SK-N-SH (cell line): ENCODE measurements around the gene DNAJC17. TPM values are rescaled to one million over a fixed set of nuclear protein-coding genes. Genes with fewer than 3 reads are reported as not detected.

Experiments used
- CTCF ChIA-PET: fragments of 300-600, 350-600 bp; formaldehyde crosslinking; extraction: SDS; loops from one replicate; lab custom pipeline; 2021; lab: Yijun Ruan, JAX
- POLR2A ChIA-PET: fragments of 350-600 bp; sonication (Branson Sonifier 250); formaldehyde crosslinking; extraction: SDS; loops from one replicate; lab custom pipeline; 2020; ENCODE audit warnings: antibody characterized with exemption, inconsistent platforms; lab: Yijun Ruan, JAX
- DNase-seq: peaks from one replicate; pipeline ENCODE4 v3.0.0; 2012
- H2AFZ ChIP-seq: fragments of 200-600 bp; sonication (generic); 2 replicates; pipeline ENCODE4 v1.8.1; 2016; ENCODE audit warnings: antibody characterized with exemption, mild to moderate bottlenecking, low read depth
- H3F3A ChIP-seq: fragments of 200-600 bp; sonication (generic); replicated peaks from 2 replicates; pipeline ENCODE3; 2016; ENCODE audit warnings: antibody characterized with exemption, mild to moderate bottlenecking; ENCODE audit not compliant: insufficient read depth
- H3K27ac ChIP-seq, 2 experiments: fragments of 200-500 bp in 1 of 2; fragments of 200-600 bp in 1 of 2; sonication (Bioruptor generic) in 1 of 2; sonication (generic), shearing (Covaris generic) in 1 of 2; 2 replicates each; pipeline versions ENCODE4 v1.5.1 to v1.6.1; 2014 to 2016; ENCODE audit warnings: low read depth in 2 of 2, inconsistent platforms in 1 of 2, low read length in 1 of 2, mild to moderate bottlenecking in 1 of 2, mixed read lengths in 1 of 2
- H3K27me3 ChIP-seq: fragments of 200-600 bp; sonication (generic), shearing (Covaris generic); 2 replicates; pipeline ENCODE4 v1.6.1; 2016; ENCODE audit warnings: mixed run types; ENCODE audit not compliant: insufficient read depth
- H3K36me3 ChIP-seq, 2 experiments: fragments of 200-500 bp in 1 of 2; fragments of 200-600 bp in 1 of 2; sonication (Bioruptor generic) in 1 of 2; sonication (generic) in 1 of 2; replicated peaks in 1 of 2; 2 replicates each; pipeline versions ENCODE3 to v1.5.1; 2014 to 2016; ENCODE audit warnings: low read length in 1 of 2, mild to moderate bottlenecking in 1 of 2; ENCODE audit not compliant: insufficient read depth in 2 of 2, control insufficient read depth in 1 of 2
- H3K4me1 ChIP-seq, 2 experiments: fragments of 200-500 bp in 1 of 2; fragments of 200-600 bp in 1 of 2; sonication (Bioruptor generic) in 1 of 2; sonication (generic), shearing (Covaris generic) in 1 of 2; 2 replicates each; pipeline versions ENCODE4 v1.5.1 to v1.6.1; 2014 to 2016; ENCODE audit warnings: low read depth in 1 of 2, low read length in 1 of 2, mixed run types in 1 of 2; ENCODE audit not compliant: insufficient read depth in 2 of 2, control insufficient read depth in 1 of 2
- H3K4me2 ChIP-seq: fragments of 200-600 bp; sonication (generic), shearing (Covaris generic); 2 replicates; pipeline ENCODE4 v1.6.1; 2017; ENCODE audit warnings: mixed run types
- H3K4me3 ChIP-seq, 2 experiments: fragments of 200-500 bp in 1 of 2; fragments of 200-600 bp in 1 of 2; sonication (Bioruptor generic) in 1 of 2; sonication (generic), shearing (Covaris generic) in 1 of 2; 2 replicates each; pipeline versions ENCODE4 v1.5.1 to v1.8.1; 2014 to 2016; ENCODE audit warnings: low read depth in 2 of 2, inconsistent platforms in 1 of 2, low read length in 1 of 2, mild to moderate bottlenecking in 1 of 2, mixed read lengths in 1 of 2, moderate library complexity in 1 of 2
- H3K79me2 ChIP-seq: fragments of 200-600 bp; sonication (generic); 2 replicates; pipeline ENCODE4 v1.8.1; 2017; ENCODE audit warnings: mild to moderate bottlenecking; ENCODE audit not compliant: insufficient read depth
- H3K9ac ChIP-seq: fragments of 200-600 bp; sonication (generic); 2 replicates; pipeline ENCODE4 v1.6.1; 2017; ENCODE audit warnings: mixed run types
- H3K9me2 ChIP-seq: fragments of 200-600 bp; sonication (generic); 2 replicates; pipeline ENCODE4 v1.6.1; 2017; ENCODE audit warnings: mixed run types
- H3K9me3 ChIP-seq: fragments of 200-600 bp; sonication (generic); 2 replicates; pipeline ENCODE4 v1.6.1; 2017; ENCODE audit warnings: mixed run types, mild to moderate bottlenecking, moderate library complexity
- H4K20me1 ChIP-seq: fragments of 200-600 bp; sonication (generic); 2 replicates; pipeline ENCODE4 v1.6.1; 2017; ENCODE audit warnings: mild to moderate bottlenecking, mixed run types; ENCODE audit not compliant: insufficient read depth
- CHD2 ChIP-seq: fragments of 150-350 bp; IDR thresholded peaks from 2 replicates; pipeline ENCODE4 v1.6.1; 2018; ENCODE audit warnings: low read length; ENCODE audit not compliant: partially characterized antibody
- ELF1 ChIP-seq: IDR thresholded peaks from 2 replicates; pipeline ENCODE4 v1.4.0; 2012
- EP300 ChIP-seq, 2 experiments: IDR thresholded peaks; 2 replicates each; pipeline versions ENCODE4 v1.4.0 to v1.6.1; 2012; ENCODE audit warnings: borderline replicate concordance in 1 of 2, low read depth in 1 of 2, low read length in 1 of 2
- FOSL2 ChIP-seq: IDR thresholded peaks from 2 replicates; pipeline ENCODE4 v1.4.0; 2012; ENCODE audit warnings: low read depth, mild to moderate bottlenecking, moderate library complexity, borderline replicate concordance
- FOXJ3 ChIP-seq: sonication (generic); formaldehyde crosslinking; IDR thresholded peaks from 2 replicates; pipeline ENCODE4 v1.5.1; 2020; ENCODE audit warnings: mild to moderate bottlenecking, missing genetic modification reagents
- GABPA ChIP-seq: IDR thresholded peaks from 2 replicates; pipeline ENCODE4 v1.4.0; 2012; ENCODE audit warnings: low read depth, mild to moderate bottlenecking
- GATA2 ChIP-seq: sonication (generic); formaldehyde crosslinking; IDR thresholded peaks from 2 replicates; pipeline ENCODE4 v1.5.0; 2020; ENCODE audit warnings: mild to moderate bottlenecking, missing genetic modification reagents
- MEF2A ChIP-seq: IDR thresholded peaks from 2 replicates; pipeline ENCODE4 v1.4.0; 2012; ENCODE audit warnings: low read depth, borderline replicate concordance
- MXI1 ChIP-seq: IDR thresholded peaks from 2 replicates; pipeline ENCODE4 v1.6.1; 2012; ENCODE audit warnings: mild to moderate bottlenecking, low read depth, low read length, improper control_type of control experiment
- NRF1 ChIP-seq: IDR thresholded peaks from 2 replicates; pipeline ENCODE4 v1.6.1; 2012; ENCODE audit warnings: low read depth, mild to moderate bottlenecking, low read length
- POLR2AphosphoS5 ChIP-seq: IDR thresholded peaks from 2 replicates; pipeline ENCODE4 v1.6.1; 2012; ENCODE audit warnings: low read depth, low read length
- RAD21 ChIP-seq: IDR thresholded peaks from 2 replicates; pipeline ENCODE4 v1.6.1; 2012; ENCODE audit warnings: mild to moderate bottlenecking, low read length
- RCOR1 ChIP-seq: fragments of 150-350 bp; IDR thresholded peaks from 2 replicates; pipeline ENCODE4 v1.6.1; 2017; ENCODE audit warnings: antibody characterized with exemption, low read length
- RFX5 ChIP-seq: IDR thresholded peaks from 2 replicates; pipeline ENCODE4 v1.6.1; 2012; ENCODE audit warnings: mild to moderate bottlenecking, improper control_type of control experiment, low read length
- SMC3 ChIP-seq: IDR thresholded peaks from 2 replicates; pipeline ENCODE4 v1.6.1; 2012; ENCODE audit warnings: low read depth, low read length, improper control_type of control experiment
- TCF12 ChIP-seq: IDR thresholded peaks from 2 replicates; pipeline ENCODE4 v1.4.0; 2012
- TEAD4 ChIP-seq: IDR thresholded peaks from 2 replicates; pipeline ENCODE4 v1.4.0; 2012; ENCODE audit warnings: mild to moderate bottlenecking, borderline replicate concordance; ENCODE audit not compliant: insufficient read depth
- WGBS: methylation state at CpG from one replicate; pipeline ENCODE4 v1.1.6; 2017; ENCODE audit warnings: low lambda C conversion rate; 5-methylcytosine and 5-hydroxymethylcytosine counted together
- polyA plus RNA-seq, 3 experiments: library from polyadenylated mRNA; depleted of rRNA; stranded (reverse); fragments of >200 nt; gene quantifications; 2 replicates each; pipeline ENCODE4 v1.2.3, GENCODE V29; 2012
- TF ChIP-seq, protein P1 (sequence below): IDR thresholded peaks from 2 replicates; pipeline ENCODE4 v1.4.0; 2012; ENCODE audit warnings: low read depth, borderline replicate concordance
- TF ChIP-seq, protein P2 (sequence below): fragments of 150-350 bp; IDR thresholded peaks from 2 replicates; pipeline ENCODE4 v1.6.1; 2017; ENCODE audit warnings: antibody characterized with exemption, low read length, low read depth, borderline replicate concordance
- TF ChIP-seq, protein P3 (sequence below): IDR thresholded peaks from 2 replicates; pipeline ENCODE4 v1.6.1; 2012; ENCODE audit warnings: mild to moderate bottlenecking, low read depth, low read length, moderate library complexity

The DNAJC17 gene
- polyA plus RNA-seq, 1 of the 3 experiments (the other 2 are of a cell fraction), result 61.6 TPM

DNA sequence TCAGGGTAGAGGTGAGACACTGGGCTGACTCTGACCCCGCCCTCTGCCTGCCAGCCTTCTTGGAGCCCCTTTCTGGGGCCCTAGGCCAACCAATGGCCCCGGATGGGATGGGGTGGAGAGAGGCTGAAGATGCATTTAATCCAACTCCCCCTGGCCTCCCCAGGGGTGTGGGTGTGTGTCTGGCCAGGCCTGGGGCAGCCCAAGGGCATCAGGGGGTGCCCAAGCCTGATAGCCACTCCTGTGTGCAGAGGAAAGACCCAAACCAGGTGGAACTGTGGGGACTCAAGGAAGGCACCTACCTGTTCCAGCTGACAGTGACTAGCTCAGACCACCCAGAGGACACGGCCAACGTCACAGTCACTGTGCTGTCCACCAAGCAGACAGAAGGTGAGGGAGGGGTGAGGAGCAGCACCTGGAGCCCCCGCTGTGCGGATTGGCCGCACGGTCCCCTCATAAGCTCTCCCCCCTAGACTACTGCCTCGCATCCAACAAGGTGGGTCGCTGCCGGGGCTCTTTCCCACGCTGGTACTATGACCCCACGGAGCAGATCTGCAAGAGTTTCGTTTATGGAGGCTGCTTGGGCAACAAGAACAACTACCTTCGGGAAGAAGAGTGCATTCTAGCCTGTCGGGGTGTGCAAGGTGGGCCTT is 46.1 kb upstream of the DNAJC17 start:
- no peak for DNase-seq
- no peak overlapping the region for H3K4me2 ChIP-seq
- no peak overlapping the region for H3K4me3 ChIP-seq
- no peaks in the 10 kb centered on the region for H3K9me3 ChIP-seq
- H3F3A ChIP-seq, result no peaks in the 10 kb centered on the region
- 73% methylated on average over 9 of the region's 16 CpGs for WGBS
- no peaks in the 10 kb centered on the region for H4K20me1 ChIP-seq
- no peak overlapping the region for H2AFZ ChIP-seq
- H3K9me2 ChIP-seq, result no peaks in the 10 kb centered on the region
- no peak overlapping the region for H3K27ac ChIP-seq
- ChIA-PET POLR2A (no interaction called here), CTCF (no interaction called here)
- no peaks in the 10 kb centered on the region for H3K36me3 ChIP-seq
- no peak overlapping the region for H3K9ac ChIP-seq
- peaks cover 0 to 3% of the 10 kb centered on the region in 2 experiments; a peak in 1 of 4 replicates for H3K4me1 ChIP-seq
- H3K79me2 ChIP-seq, result no peaks in the 10 kb centered on the region
- no peaks in the 10 kb centered on the region for H3K27me3 ChIP-seq
- TF ChIP-seq GATA2 (CRISPR knock-in tag) (no peak), RAD21 (no peak), TEAD4 (no peak), MEF2A (no peak)

DNA sequence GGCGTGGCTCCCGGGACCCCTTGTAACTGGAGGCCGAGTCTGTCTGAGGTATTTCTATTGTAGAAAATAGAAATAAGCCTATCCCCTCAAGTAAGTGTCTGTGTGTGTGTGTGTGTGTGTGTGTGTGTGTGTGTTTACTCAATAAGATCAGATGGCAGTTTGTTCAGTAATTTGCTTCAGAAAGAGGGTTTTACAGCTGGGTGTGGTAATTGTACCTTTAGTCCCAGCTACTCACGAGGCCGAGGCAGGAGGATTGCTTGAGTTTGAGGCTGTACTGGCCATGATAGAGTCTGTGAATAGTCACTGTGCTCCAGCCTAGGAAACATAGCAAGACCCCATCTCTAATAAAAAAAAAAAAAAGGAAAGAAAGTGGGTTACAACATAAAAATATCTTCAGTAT is 45.3 kb upstream of the DNAJC17 start:
- Histone ChIP-seq H3K4me1 (peaks cover 0 to 2% of the 10 kb centered on the region in 2 experiments; a peak in 1 of 4 replicates), H4K20me1 (no peaks in the 10 kb centered on the region), H3K9ac (no peak overlapping the region), H3F3A (peaks cover 3% of the 10 kb centered on the region), H2AFZ (no peak overlapping the region), H3K27me3 (no peaks in the 10 kb centered on the region), H3K27ac (no peak overlapping the region), H3K9me2 (no peaks in the 10 kb centered on the region), H3K4me3 (no peak overlapping the region), H3K9me3 (no peaks in the 10 kb centered on the region), H3K79me2 (no peaks in the 10 kb centered on the region), H3K36me3 (no peaks in the 10 kb centered on the region), H3K4me2 (no peak overlapping the region)
- TF ChIP-seq TEAD4, result no peak
- no peak for TF ChIP-seq NRF1
- no peak for TF ChIP-seq MXI1
- no peak for TF ChIP-seq POLR2AphosphoS5
- TF ChIP-seq GABPA, result no peak
- TF ChIP-seq TCF12, result no peak
- TF ChIP-seq FOSL2, result no peak
- no peak for TF ChIP-seq ELF1
- no peak for TF ChIP-seq SMC3
- no peak for TF ChIP-seq FOXJ3 (CRISPR knock-in tag)
- TF ChIP-seq RAD21, result no peak
- TF ChIP-seq, protein P1, sequence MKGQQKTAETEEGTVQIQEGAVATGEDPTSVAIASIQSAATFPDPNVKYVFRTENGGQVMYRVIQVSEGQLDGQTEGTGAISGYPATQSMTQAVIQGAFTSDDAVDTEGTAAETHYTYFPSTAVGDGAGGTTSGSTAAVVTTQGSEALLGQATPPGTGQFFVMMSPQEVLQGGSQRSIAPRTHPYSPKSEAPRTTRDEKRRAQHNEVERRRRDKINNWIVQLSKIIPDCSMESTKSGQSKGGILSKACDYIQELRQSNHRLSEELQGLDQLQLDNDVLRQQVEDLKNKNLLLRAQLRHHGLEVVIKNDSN, result no peak
- TF ChIP-seq EP300 (IDR thresholded peaks at IDR 0.05; ENCODE audit: borderline replicate concordance in 1 of 2, low read depth in 1 of 2, low read length in 1 of 2), result no peak
- no peak for TF ChIP-seq CHD2
- no peak for TF ChIP-seq RFX5
- TF ChIP-seq RCOR1, result no peak
- TF ChIP-seq, protein P2, sequence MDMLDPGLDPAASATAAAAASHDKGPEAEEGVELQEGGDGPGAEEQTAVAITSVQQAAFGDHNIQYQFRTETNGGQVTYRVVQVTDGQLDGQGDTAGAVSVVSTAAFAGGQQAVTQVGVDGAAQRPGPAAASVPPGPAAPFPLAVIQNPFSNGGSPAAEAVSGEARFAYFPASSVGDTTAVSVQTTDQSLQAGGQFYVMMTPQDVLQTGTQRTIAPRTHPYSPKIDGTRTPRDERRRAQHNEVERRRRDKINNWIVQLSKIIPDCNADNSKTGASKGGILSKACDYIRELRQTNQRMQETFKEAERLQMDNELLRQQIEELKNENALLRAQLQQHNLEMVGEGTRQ, result no peak
- TF ChIP-seq, protein P3, sequence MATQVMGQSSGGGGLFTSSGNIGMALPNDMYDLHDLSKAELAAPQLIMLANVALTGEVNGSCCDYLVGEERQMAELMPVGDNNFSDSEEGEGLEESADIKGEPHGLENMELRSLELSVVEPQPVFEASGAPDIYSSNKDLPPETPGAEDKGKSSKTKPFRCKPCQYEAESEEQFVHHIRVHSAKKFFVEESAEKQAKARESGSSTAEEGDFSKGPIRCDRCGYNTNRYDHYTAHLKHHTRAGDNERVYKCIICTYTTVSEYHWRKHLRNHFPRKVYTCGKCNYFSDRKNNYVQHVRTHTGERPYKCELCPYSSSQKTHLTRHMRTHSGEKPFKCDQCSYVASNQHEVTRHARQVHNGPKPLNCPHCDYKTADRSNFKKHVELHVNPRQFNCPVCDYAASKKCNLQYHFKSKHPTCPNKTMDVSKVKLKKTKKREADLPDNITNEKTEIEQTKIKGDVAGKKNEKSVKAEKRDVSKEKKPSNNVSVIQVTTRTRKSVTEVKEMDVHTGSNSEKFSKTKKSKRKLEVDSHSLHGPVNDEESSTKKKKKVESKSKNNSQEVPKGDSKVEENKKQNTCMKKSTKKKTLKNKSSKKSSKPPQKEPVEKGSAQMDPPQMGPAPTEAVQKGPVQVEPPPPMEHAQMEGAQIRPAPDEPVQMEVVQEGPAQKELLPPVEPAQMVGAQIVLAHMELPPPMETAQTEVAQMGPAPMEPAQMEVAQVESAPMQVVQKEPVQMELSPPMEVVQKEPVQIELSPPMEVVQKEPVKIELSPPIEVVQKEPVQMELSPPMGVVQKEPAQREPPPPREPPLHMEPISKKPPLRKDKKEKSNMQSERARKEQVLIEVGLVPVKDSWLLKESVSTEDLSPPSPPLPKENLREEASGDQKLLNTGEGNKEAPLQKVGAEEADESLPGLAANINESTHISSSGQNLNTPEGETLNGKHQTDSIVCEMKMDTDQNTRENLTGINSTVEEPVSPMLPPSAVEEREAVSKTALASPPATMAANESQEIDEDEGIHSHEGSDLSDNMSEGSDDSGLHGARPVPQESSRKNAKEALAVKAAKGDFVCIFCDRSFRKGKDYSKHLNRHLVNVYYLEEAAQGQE, result no peak
- no peak for DNase-seq
- POLR2A ChIA-PET, result no interaction called here
- CTCF ChIA-PET, result no interaction called here
- WGBS, result 78% methylated on average over 5 of the region's 5 CpGs
